ENCODE data around the gene BMPR1B.

DNA sequence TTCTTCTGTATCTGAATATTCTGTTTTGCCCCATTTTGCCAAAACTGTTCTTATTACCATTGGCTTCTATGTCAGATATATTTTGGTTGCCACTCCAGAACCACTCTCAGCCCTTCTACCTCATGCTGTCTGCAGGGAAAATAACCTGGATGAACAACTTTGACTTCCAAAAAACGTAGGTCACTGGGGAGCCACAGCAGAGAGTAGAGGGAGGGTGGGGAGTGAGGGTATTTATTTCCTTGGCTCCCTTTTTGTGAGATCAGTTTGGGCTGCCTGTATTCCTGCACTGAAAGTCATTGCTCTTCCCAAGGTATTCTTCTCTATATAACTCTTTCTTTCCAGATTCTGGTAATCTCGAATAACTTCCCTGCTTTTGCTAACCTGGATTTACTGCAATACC lies 6.3 kb downstream of the BMPR1B start:
- TF ChIP-seq, protein P1, sequence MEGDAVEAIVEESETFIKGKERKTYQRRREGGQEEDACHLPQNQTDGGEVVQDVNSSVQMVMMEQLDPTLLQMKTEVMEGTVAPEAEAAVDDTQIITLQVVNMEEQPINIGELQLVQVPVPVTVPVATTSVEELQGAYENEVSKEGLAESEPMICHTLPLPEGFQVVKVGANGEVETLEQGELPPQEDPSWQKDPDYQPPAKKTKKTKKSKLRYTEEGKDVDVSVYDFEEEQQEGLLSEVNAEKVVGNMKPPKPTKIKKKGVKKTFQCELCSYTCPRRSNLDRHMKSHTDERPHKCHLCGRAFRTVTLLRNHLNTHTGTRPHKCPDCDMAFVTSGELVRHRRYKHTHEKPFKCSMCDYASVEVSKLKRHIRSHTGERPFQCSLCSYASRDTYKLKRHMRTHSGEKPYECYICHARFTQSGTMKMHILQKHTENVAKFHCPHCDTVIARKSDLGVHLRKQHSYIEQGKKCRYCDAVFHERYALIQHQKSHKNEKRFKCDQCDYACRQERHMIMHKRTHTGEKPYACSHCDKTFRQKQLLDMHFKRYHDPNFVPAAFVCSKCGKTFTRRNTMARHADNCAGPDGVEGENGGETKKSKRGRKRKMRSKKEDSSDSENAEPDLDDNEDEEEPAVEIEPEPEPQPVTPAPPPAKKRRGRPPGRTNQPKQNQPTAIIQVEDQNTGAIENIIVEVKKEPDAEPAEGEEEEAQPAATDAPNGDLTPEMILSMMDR (IDR thresholded peaks at IDR 0.05 in 2 of 3, conservative IDR thresholded peaks at IDR 0.05 in 1 of 3; ENCODE audit: borderline replicate concordance in 1 of 3, insufficient read depth in 1 of 3, low read depth in 2 of 3, low read length in 2 of 3) = no peak
- TF ChIP-seq REST (IDR thresholded peaks at IDR 0.05; ENCODE audit: low read depth) (no peak), JUND (IDR thresholded peaks at IDR 0.05) (no peak), SIN3A (IDR thresholded peaks at IDR 0.05; ENCODE audit: low read depth) (no peak), EZH2phosphoT487 (IDR thresholded peaks at IDR 0.05; ENCODE audit: borderline replicate concordance) (no peak), SRF (IDR thresholded peaks at IDR 0.05; ENCODE audit: low read depth) (no peak), EGR1 (IDR thresholded peaks at IDR 0.05; ENCODE audit: low read depth) (no peak), POLR2A (IDR thresholded peaks at IDR 0.05; ENCODE audit: borderline replicate concordance, extremely low read depth, insufficient read depth, insufficient read length) (no peak), RAD21 (IDR thresholded peaks at IDR 0.05; ENCODE audit: low read depth) (no peak)

Measured in HCT116 (cell line).